H1 (cell line): Measurements from ENCODE around the gene QSOX1.

Experiments
- POLR2AphosphoS5 ChIP-seq: IDR thresholded peaks from 2 replicates; pipeline ENCODE4 v1.6.1; 2011; ENCODE audit warnings: low read depth, low read length
- TCF12 ChIP-seq: IDR thresholded peaks from 2 replicates; pipeline ENCODE4 v1.6.1; 2011; ENCODE audit warnings: low read depth, mild to moderate bottlenecking, low read length

DNA sequence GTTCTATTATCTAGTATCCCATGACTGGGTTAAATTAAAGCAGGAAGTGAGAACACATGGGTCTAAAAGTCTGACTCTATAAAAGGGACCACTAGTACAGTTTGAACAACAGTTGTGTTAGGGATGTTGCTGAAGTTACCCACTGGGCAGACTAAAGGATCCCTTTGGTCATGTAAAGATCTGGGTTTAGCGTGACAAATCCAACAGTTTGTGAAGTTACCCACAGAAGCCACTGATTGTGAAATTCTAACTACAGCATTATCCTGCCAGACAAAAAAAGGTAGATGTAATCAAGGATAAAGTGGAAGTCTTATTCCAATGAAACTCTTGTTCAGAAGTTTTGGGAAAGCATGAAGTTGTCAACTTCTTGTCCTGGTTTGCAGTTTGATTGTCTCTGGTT is 5.7 kb downstream of the QSOX1 start:
- TF ChIP-seq POLR2AphosphoS5 = no peak
- TF ChIP-seq TCF12 = no peak
